HL-60 (cell line): ENCODE results near the gene RALGAPB.

ENCODE experiments used
- POLR2AphosphoS5 ChIP-seq: IDR thresholded peaks from 2 replicates; pipeline ENCODE4 v1.6.1; 2012; ENCODE audit warnings: low read depth
- TF ChIP-seq, protein P1 (sequence below): IDR thresholded peaks from one replicate; pipeline ENCODE4 v1.5.1; 2011; ENCODE audit warnings: low read length, control low read depth, inconsistent platforms; ENCODE audit not compliant: insufficient read depth
- TF ChIP-seq, protein P2 (sequence below): IDR thresholded peaks from 2 replicates; pipeline ENCODE4 v1.6.1; 2012; ENCODE audit warnings: low read depth; ENCODE audit not compliant: insufficient replicate concordance

DNA sequence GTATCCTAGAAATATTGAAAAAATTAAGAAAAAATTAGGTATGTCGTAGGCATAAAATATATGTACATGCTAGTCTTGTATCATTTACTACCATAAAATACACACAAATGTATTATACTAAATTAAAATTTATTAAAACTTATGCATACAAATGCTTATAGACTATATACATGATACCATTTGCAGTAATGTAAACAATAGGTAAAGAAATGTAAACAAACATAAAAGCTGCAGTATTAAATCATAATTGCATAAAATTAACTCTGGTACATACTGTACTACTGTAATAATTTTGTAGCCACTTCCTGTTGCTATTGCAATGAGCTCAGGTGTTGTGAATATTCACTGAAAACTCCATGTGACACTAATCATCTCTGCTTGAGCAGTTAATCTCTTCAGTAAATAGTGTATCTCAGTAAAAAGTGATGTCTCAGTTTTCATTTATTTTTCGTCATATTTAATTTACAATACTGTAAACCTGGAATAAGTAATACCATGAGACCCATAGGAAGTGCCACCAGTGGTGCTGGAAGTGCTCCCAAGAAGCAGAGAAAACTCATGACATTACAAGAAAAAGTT, 29.3 kb downstream of the RALGAPB start:
- TF ChIP-seq, protein P1, sequence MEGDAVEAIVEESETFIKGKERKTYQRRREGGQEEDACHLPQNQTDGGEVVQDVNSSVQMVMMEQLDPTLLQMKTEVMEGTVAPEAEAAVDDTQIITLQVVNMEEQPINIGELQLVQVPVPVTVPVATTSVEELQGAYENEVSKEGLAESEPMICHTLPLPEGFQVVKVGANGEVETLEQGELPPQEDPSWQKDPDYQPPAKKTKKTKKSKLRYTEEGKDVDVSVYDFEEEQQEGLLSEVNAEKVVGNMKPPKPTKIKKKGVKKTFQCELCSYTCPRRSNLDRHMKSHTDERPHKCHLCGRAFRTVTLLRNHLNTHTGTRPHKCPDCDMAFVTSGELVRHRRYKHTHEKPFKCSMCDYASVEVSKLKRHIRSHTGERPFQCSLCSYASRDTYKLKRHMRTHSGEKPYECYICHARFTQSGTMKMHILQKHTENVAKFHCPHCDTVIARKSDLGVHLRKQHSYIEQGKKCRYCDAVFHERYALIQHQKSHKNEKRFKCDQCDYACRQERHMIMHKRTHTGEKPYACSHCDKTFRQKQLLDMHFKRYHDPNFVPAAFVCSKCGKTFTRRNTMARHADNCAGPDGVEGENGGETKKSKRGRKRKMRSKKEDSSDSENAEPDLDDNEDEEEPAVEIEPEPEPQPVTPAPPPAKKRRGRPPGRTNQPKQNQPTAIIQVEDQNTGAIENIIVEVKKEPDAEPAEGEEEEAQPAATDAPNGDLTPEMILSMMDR, result no peak
- TF ChIP-seq, protein P2, sequence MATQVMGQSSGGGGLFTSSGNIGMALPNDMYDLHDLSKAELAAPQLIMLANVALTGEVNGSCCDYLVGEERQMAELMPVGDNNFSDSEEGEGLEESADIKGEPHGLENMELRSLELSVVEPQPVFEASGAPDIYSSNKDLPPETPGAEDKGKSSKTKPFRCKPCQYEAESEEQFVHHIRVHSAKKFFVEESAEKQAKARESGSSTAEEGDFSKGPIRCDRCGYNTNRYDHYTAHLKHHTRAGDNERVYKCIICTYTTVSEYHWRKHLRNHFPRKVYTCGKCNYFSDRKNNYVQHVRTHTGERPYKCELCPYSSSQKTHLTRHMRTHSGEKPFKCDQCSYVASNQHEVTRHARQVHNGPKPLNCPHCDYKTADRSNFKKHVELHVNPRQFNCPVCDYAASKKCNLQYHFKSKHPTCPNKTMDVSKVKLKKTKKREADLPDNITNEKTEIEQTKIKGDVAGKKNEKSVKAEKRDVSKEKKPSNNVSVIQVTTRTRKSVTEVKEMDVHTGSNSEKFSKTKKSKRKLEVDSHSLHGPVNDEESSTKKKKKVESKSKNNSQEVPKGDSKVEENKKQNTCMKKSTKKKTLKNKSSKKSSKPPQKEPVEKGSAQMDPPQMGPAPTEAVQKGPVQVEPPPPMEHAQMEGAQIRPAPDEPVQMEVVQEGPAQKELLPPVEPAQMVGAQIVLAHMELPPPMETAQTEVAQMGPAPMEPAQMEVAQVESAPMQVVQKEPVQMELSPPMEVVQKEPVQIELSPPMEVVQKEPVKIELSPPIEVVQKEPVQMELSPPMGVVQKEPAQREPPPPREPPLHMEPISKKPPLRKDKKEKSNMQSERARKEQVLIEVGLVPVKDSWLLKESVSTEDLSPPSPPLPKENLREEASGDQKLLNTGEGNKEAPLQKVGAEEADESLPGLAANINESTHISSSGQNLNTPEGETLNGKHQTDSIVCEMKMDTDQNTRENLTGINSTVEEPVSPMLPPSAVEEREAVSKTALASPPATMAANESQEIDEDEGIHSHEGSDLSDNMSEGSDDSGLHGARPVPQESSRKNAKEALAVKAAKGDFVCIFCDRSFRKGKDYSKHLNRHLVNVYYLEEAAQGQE, result no peak
- no peak for TF ChIP-seq POLR2AphosphoS5
